A549 (cell line): ENCODE data around the gene ZNF800.

ENCODE experiments used
- ESRRA ChIP-seq: fragments of 150-350 bp; IDR thresholded peaks from 2 replicates; pipeline ENCODE4 v1.6.1; 2014; ENCODE audit warnings: mild to moderate bottlenecking, low read length, borderline replicate concordance
- HDAC2 ChIP-seq: fragments of 200-600 bp; sonication (generic); IDR thresholded peaks from 2 replicates; pipeline ENCODE4 v1.6.1; 2016
- JUNB ChIP-seq: fragments of >200 bp; sonication (Bioruptor Twin); formaldehyde crosslinking; IDR thresholded peaks from 2 replicates; pipeline ENCODE4 v1.6.1; 2016
- POLR2A ChIP-seq: IDR thresholded peaks from 2 replicates; pipeline ENCODE4 v1.6.1; 2012; ENCODE audit warnings: mild to moderate bottlenecking, low read length
- SMC3 ChIP-seq: fragments of >200 bp; sonication (Bioruptor Twin); formaldehyde crosslinking; IDR thresholded peaks from 3 replicates; pipeline ENCODE4 v1.6.1; 2018; ENCODE audit warnings: inconsistent platforms
- TFCP2L1 ChIP-seq: fragments of 250-450 bp; sonication (Bioruptor Pico); IDR thresholded peaks from 2 replicates; pipeline ENCODE4 v1.5.0; 2021; ENCODE audit warnings: mild to moderate bottlenecking
- TF ChIP-seq, protein P1 (sequence below): fragments of >200 bp; sonication (Bioruptor Twin); formaldehyde crosslinking; IDR thresholded peaks from 3 replicates; pipeline ENCODE4 v1.5.1; 2016
- TF ChIP-seq, protein P2 (sequence below): fragments of 450-650 bp; IDR thresholded peaks from 2 replicates; pipeline ENCODE4 v1.6.1; 2014; ENCODE audit warnings: antibody characterized with exemption
- TF ChIP-seq, protein P3 (sequence below): IDR thresholded peaks from 2 replicates; pipeline ENCODE4 v1.6.1; 2012
- TF ChIP-seq, protein P4 (sequence below): fragments of 200-600 bp; sonication (generic); IDR thresholded peaks from 2 replicates; pipeline ENCODE4 v1.6.1; 2016; ENCODE audit warnings: antibody characterized with exemption, mild to moderate bottlenecking, moderate library complexity

DNA sequence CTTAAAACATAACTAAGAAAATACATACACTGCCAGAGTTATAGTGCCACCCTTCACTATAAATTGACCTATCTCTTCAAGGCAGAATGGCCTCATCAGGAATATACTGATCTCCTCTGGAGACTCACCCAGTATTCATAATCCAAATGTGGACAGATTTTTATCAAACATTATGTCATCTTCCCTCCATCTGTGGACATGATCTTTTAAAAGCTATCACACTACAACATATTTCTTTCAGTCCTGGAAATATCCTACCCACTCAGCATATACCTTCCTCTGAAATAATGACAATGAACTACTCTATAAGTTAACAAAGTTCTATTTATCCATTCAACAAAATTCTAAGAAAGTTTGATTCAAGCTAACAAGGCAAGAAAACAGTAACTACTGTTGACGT is 3.2 kb downstream of the ZNF800 start:
- no peak for TF ChIP-seq JUNB
- TF ChIP-seq ESRRA: no peak
- TF ChIP-seq POLR2A: no peak
- TF ChIP-seq, protein P1, sequence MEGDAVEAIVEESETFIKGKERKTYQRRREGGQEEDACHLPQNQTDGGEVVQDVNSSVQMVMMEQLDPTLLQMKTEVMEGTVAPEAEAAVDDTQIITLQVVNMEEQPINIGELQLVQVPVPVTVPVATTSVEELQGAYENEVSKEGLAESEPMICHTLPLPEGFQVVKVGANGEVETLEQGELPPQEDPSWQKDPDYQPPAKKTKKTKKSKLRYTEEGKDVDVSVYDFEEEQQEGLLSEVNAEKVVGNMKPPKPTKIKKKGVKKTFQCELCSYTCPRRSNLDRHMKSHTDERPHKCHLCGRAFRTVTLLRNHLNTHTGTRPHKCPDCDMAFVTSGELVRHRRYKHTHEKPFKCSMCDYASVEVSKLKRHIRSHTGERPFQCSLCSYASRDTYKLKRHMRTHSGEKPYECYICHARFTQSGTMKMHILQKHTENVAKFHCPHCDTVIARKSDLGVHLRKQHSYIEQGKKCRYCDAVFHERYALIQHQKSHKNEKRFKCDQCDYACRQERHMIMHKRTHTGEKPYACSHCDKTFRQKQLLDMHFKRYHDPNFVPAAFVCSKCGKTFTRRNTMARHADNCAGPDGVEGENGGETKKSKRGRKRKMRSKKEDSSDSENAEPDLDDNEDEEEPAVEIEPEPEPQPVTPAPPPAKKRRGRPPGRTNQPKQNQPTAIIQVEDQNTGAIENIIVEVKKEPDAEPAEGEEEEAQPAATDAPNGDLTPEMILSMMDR: no peak
- TF ChIP-seq, protein P2, sequence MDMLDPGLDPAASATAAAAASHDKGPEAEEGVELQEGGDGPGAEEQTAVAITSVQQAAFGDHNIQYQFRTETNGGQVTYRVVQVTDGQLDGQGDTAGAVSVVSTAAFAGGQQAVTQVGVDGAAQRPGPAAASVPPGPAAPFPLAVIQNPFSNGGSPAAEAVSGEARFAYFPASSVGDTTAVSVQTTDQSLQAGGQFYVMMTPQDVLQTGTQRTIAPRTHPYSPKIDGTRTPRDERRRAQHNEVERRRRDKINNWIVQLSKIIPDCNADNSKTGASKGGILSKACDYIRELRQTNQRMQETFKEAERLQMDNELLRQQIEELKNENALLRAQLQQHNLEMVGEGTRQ: no peak
- TF ChIP-seq, protein P3, sequence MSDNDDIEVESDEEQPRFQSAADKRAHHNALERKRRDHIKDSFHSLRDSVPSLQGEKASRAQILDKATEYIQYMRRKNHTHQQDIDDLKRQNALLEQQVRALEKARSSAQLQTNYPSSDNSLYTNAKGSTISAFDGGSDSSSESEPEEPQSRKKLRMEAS: no peak
- TF ChIP-seq SMC3: no peak
- TF ChIP-seq HDAC2: no peak
- no peak for TF ChIP-seq TFCP2L1
- TF ChIP-seq, protein P4, sequence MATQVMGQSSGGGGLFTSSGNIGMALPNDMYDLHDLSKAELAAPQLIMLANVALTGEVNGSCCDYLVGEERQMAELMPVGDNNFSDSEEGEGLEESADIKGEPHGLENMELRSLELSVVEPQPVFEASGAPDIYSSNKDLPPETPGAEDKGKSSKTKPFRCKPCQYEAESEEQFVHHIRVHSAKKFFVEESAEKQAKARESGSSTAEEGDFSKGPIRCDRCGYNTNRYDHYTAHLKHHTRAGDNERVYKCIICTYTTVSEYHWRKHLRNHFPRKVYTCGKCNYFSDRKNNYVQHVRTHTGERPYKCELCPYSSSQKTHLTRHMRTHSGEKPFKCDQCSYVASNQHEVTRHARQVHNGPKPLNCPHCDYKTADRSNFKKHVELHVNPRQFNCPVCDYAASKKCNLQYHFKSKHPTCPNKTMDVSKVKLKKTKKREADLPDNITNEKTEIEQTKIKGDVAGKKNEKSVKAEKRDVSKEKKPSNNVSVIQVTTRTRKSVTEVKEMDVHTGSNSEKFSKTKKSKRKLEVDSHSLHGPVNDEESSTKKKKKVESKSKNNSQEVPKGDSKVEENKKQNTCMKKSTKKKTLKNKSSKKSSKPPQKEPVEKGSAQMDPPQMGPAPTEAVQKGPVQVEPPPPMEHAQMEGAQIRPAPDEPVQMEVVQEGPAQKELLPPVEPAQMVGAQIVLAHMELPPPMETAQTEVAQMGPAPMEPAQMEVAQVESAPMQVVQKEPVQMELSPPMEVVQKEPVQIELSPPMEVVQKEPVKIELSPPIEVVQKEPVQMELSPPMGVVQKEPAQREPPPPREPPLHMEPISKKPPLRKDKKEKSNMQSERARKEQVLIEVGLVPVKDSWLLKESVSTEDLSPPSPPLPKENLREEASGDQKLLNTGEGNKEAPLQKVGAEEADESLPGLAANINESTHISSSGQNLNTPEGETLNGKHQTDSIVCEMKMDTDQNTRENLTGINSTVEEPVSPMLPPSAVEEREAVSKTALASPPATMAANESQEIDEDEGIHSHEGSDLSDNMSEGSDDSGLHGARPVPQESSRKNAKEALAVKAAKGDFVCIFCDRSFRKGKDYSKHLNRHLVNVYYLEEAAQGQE: no peak
